Measurements from ENCODE around the gene ABCC1.

Gene ABCC1

DNA sequence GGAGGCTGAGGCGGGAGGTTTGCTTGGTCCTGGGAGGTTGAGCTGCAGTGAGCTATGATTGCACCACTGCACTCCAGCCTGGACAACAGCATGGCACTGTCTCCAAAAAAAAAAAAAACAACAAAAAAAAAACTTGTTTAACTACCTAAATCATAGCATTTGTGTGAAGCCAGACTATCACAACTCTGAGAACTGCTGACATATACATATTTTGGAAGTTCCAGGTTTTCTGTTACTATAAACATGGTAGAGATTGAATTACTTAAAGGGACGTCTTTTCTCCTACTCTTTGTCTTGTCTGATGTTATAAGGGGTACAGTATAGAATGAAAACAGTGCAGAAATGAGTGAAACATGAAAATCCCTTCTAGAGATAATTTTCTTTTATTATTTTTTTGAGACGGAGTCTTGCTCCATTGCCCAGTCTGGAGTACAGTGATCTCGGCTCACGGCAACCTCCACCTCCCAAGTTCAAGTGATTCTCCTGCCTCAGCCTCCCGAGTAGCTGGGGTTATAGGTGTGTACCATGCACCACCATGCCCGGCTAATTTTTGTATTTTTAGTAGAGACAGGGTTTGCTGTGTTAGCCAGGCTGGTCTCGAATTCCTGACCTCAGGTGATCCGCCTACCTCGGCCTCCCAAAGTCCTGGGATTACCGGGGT lies 18.4 kb downstream of the ABCC1 start:
- peaks cover 95% of the 10 kb centered on the region for H3K79me2 ChIP-seq (ENCODE audit: insufficient read depth, low read length)
- no peaks in the 10 kb centered on the region for H3F3A ChIP-seq (ENCODE audit: low read depth)
- H3K4me2 ChIP-seq (ENCODE audit: low read depth, low read length, poor library complexity, severe bottlenecking) = no peak overlapping the region
- H2AFZ ChIP-seq (ENCODE audit: low read length) = no peak overlapping the region
- no peaks in the 10 kb centered on the region for H3K9me2 ChIP-seq (replicated peaks; ENCODE audit: low read depth, low read length)
- H4K20me1 ChIP-seq (ENCODE audit: insufficient read depth, low read length, poor library complexity, severe bottlenecking) = peaks cover 6% of the 10 kb centered on the region
- H3K9me3 ChIP-seq (ENCODE audit: insufficient read depth, low read depth, low read length) = peaks cover 5% of the 10 kb centered on the region; the same call in 1 of the 2 replicates
- no peaks in the 10 kb centered on the region for H3K4me1 ChIP-seq (ENCODE audit: insufficient read depth, low read length, poor library complexity, severe bottlenecking)
- H3K27me3 ChIP-seq (ENCODE audit: insufficient read depth, low read length, poor library complexity, severe bottlenecking) = no peaks in the 10 kb centered on the region
- H3K36me3 ChIP-seq (ENCODE audit: insufficient read depth, low read length) = peaks cover 19% of the 10 kb centered on the region
- TF ChIP-seq EZH2phosphoT487 (IDR thresholded peaks at IDR 0.05; ENCODE audit: borderline replicate concordance) (no peak), CTCF (conservative IDR thresholded peaks at IDR 0.05; ENCODE audit: low read length) (no peak)
- H3K9ac ChIP-seq (ENCODE audit: low read depth, low read length, poor library complexity, severe bottlenecking) = no peak overlapping the region
- no peak overlapping the region for H3K4me3 ChIP-seq (ENCODE audit: low read length, poor library complexity, severe bottlenecking)

- no peak for TF ChIP-seq CTCF (conservative IDR thresholded peaks at IDR 0.05; ENCODE audit: low read length)
- no peak for TF ChIP-seq EZH2phosphoT487 (IDR thresholded peaks at IDR 0.05; ENCODE audit: borderline replicate concordance)
- Histone ChIP-seq H2AFZ (ENCODE audit: low read length) (no peak overlapping the region), H3K9me3 (ENCODE audit: insufficient read depth, low read depth, low read length) (no peaks in the 10 kb centered on the region), H3K27me3 (ENCODE audit: insufficient read depth, low read length, poor library complexity, severe bottlenecking) (no peaks in the 10 kb centered on the region), H3K4me1 (ENCODE audit: insufficient read depth, low read length, poor library complexity, severe bottlenecking) (no peaks in the 10 kb centered on the region), H3K9me2 (replicated peaks; ENCODE audit: low read depth, low read length) (no peaks in the 10 kb centered on the region), H3K36me3 (ENCODE audit: insufficient read depth, low read length) (peaks cover 17% of the 10 kb centered on the region), H4K20me1 (ENCODE audit: insufficient read depth, low read length, poor library complexity, severe bottlenecking) (peaks cover 6% of the 10 kb centered on the region), H3K9ac (ENCODE audit: low read depth, low read length, poor library complexity, severe bottlenecking) (no peak overlapping the region), H3K79me2 (ENCODE audit: insufficient read depth, low read length) (peaks cover 96% of the 10 kb centered on the region), H3K4me3 (ENCODE audit: low read length, poor library complexity, severe bottlenecking) (no peak overlapping the region), H3F3A (ENCODE audit: low read depth) (no peaks in the 10 kb centered on the region), H3K4me2 (ENCODE audit: low read depth, low read length, poor library complexity, severe bottlenecking) (no peak overlapping the region)
Measured at GRCh38 chr16:15970202-15970601, 20.8 kb downstream of the ABCC1 start.

- H3K9me3 ChIP-seq (ENCODE audit: insufficient read depth, low read depth, low read length) = no peaks in the 10 kb centered on the region
- H3K79me2 ChIP-seq (ENCODE audit: insufficient read depth, low read length) = peaks cover 95% of the 10 kb centered on the region
- H3K27me3 ChIP-seq (ENCODE audit: insufficient read depth, low read length, poor library complexity, severe bottlenecking) = no peaks in the 10 kb centered on the region
- no peaks in the 10 kb centered on the region for H3K9me2 ChIP-seq (replicated peaks; ENCODE audit: low read depth, low read length)
- peaks cover 17% of the 10 kb centered on the region for H3K36me3 ChIP-seq (ENCODE audit: insufficient read depth, low read length)
- peaks cover 6% of the 10 kb centered on the region for H4K20me1 ChIP-seq (ENCODE audit: insufficient read depth, low read length, poor library complexity, severe bottlenecking)
- no peak for TF ChIP-seq CTCF (conservative IDR thresholded peaks at IDR 0.05; ENCODE audit: low read length)
- TF ChIP-seq EZH2phosphoT487 (IDR thresholded peaks at IDR 0.05; ENCODE audit: borderline replicate concordance) = no peak
- no peak overlapping the region for H3K4me3 ChIP-seq (ENCODE audit: low read length, poor library complexity, severe bottlenecking)
- H3K4me1 ChIP-seq (ENCODE audit: insufficient read depth, low read length, poor library complexity, severe bottlenecking) = no peaks in the 10 kb centered on the region
- no peak overlapping the region for H3K4me2 ChIP-seq (ENCODE audit: low read depth, low read length, poor library complexity, severe bottlenecking)
- H3K9ac ChIP-seq (ENCODE audit: low read depth, low read length, poor library complexity, severe bottlenecking) = no peak overlapping the region
- no peak overlapping the region for H2AFZ ChIP-seq (ENCODE audit: low read length)
- H3F3A ChIP-seq (ENCODE audit: low read depth) = no peaks in the 10 kb centered on the region
Measured at GRCh38 chr16:15970743-15971439, 21.5 kb downstream of the ABCC1 start.

Measured in Loucy (cell line).